OCI-LY3 (cell line): ENCODE results near the gene TRIM40.

Experiments
- CTCF ChIP-seq: fragments of 200-600, 300-600 bp; sonication (generic); IDR thresholded peaks from 2 replicates; pipeline ENCODE4 v1.5.1; 2014; ENCODE audit warnings: antibody characterized with exemption, low read length, low read depth
- EZH2phosphoT487 ChIP-seq: fragments of 200-600 bp; shearing (Covaris generic); IDR thresholded peaks from 2 replicates; pipeline ENCODE4 v1.6.1; 2018; ENCODE audit warnings: antibody characterized with exemption, mixed run types, low read depth

- TF ChIP-seq EZH2phosphoT487 (no peak), CTCF (no peak)
These were observed 24.6 kb upstream of the TRIM40 start for GRCh38 chr6:30111266-30111856.
